BE2C (cell line): ENCODE results near the gene NUP153.

Source experiments
- DNase-seq: peaks from one replicate; pipeline ENCODE4 v3.0.0-alpha.2; 2020
- H3K27me3 ChIP-seq: fragments of 250-450 bp; sonication (Bioruptor Pico); 2 replicates; pipeline ENCODE4 v1.5.1; 2020; ENCODE audit warnings: mild to moderate bottlenecking
- H3K36me3 ChIP-seq: fragments of 250-450 bp; sonication (Bioruptor Pico); 2 replicates; pipeline ENCODE4 v1.5.1; 2020; ENCODE audit warnings: mild to moderate bottlenecking
- H3K4me1 ChIP-seq: fragments of 250-450 bp; sonication (Bioruptor Pico); 2 replicates; pipeline ENCODE4 v1.5.1; 2020
- H3K4me3 ChIP-seq: 2 replicates; pipeline ENCODE4 v1.5.1; 2011; ENCODE audit warnings: low read depth, low read length
- H3K9me3 ChIP-seq: fragments of 250-450 bp; sonication (Bioruptor Pico); 2 replicates; pipeline ENCODE4 v1.5.1; 2020
- TF ChIP-seq, protein P1 (sequence below): IDR thresholded peaks from 2 replicates; pipeline ENCODE4 v1.5.1; 2012; ENCODE audit warnings: mild to moderate bottlenecking, low read depth, low read length

Gene NUP153

DNA sequence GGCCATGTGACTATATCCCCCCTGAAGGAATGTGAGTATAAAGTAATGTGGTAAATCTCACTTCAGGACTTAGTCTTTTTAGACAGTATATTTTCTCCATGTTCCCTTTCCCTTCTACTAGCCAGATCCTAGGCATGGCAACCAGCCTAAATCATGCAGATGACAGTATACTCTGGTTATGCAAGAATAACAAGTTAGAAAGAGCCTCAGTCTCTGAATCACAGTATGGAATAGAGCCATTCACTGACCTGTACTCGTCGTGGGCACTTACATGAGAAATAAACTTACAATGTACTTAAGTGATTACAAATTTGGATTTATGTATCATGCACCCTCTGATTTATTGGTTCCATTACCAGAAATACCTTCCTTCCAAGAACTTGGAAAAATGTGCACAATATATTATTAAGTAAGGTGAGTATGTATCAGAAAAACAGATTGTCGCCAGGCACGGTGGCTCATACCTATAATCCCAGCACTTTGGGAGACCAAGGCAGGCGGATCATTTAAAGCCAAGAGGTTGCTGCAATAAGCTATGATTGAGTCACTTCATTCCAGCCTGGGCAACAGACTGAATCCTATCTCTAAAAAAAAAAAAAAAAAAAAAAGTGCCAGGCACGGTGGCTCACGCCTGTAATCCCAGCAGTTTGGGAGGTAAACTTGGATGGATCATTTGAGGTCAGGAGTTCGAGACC lies 131.7 kb downstream of the NUP153 start:
- no peaks in the 10 kb centered on the region for H3K36me3 ChIP-seq
- DNase-seq, result no peak

DNA sequence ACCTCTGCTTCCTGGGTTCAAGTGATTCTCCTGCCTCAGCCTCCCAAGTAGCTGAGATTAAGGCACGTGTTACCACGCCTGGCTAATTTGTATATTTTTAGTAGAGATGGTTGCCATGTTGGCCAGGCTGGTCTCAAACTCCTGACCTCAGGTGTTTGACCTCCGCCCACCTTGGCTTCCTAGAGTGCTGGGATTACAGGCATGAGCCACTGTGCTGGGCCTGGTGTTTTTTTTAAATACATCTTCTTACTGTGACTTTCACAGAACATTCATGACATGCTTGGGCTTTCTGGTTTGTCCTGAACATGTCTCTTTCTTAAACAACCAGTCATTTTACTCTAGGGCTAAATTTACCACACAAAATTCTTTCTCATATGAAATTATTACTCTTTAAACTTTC lies 141.3 kb downstream of the NUP153 start:
- TF ChIP-seq, protein P1, sequence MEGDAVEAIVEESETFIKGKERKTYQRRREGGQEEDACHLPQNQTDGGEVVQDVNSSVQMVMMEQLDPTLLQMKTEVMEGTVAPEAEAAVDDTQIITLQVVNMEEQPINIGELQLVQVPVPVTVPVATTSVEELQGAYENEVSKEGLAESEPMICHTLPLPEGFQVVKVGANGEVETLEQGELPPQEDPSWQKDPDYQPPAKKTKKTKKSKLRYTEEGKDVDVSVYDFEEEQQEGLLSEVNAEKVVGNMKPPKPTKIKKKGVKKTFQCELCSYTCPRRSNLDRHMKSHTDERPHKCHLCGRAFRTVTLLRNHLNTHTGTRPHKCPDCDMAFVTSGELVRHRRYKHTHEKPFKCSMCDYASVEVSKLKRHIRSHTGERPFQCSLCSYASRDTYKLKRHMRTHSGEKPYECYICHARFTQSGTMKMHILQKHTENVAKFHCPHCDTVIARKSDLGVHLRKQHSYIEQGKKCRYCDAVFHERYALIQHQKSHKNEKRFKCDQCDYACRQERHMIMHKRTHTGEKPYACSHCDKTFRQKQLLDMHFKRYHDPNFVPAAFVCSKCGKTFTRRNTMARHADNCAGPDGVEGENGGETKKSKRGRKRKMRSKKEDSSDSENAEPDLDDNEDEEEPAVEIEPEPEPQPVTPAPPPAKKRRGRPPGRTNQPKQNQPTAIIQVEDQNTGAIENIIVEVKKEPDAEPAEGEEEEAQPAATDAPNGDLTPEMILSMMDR, result no peak
- H3K9me3 ChIP-seq, result no peaks in the 10 kb centered on the region
- H3K27me3 ChIP-seq, result no peaks in the 10 kb centered on the region
- H3K4me3 ChIP-seq, result no peak overlapping the region
- no peaks in the 10 kb centered on the region for H3K36me3 ChIP-seq
- H3K4me1 ChIP-seq, result no peaks in the 10 kb centered on the region
- DNase-seq, result no peak

More for the DNA sequence above, 131.7 kb downstream of the NUP153 start:
- TF ChIP-seq, protein P1, result no peak
- no peak overlapping the region for H3K4me3 ChIP-seq
- no peaks in the 10 kb centered on the region for H3K9me3 ChIP-seq
- H3K4me1 ChIP-seq, result no peaks in the 10 kb centered on the region
- no peaks in the 10 kb centered on the region for H3K27me3 ChIP-seq
